Dermis blood vessel endothelial cell (primary cell): Measurements from ENCODE around the gene PROKR2. TPM values are rescaled to one million over a fixed set of nuclear protein-coding genes. Genes with fewer than 3 reads are reported as not detected.

Experiments used
- DNase-seq: peaks from one replicate; pipeline ENCODE4 v3.0.0; 2010
- total RNA-seq: library from RNA; depleted of rRNA; stranded (reverse); fragments of >200 nt; gene quantifications from 2 replicates; pipeline ENCODE4 v1.2.3, GENCODE V29; 2014

PROKR2 gene
- total RNA-seq, 1 donor from 2014 or later = not detected

DNA sequence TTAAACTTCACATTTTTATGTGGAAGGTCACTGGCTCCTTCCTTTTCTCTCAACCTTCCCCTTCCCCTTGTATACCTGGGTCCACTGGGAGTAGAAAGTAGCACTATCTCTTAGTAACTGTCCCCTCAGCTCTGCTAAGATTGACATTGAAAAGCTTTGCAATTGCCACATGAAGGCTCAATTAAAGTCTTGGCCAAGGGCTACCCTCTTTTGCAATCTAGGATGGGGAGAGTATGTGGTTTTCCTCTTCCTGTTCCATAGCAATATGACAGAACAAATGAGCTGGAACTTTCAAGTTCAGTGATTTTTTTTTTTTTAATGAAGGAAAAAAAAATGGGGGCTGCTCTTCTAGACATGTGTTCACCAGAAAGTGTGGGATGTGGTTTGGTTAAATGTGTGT lies 37.1 kb downstream of the PROKR2 start:
- no peak for DNase-seq

DNA sequence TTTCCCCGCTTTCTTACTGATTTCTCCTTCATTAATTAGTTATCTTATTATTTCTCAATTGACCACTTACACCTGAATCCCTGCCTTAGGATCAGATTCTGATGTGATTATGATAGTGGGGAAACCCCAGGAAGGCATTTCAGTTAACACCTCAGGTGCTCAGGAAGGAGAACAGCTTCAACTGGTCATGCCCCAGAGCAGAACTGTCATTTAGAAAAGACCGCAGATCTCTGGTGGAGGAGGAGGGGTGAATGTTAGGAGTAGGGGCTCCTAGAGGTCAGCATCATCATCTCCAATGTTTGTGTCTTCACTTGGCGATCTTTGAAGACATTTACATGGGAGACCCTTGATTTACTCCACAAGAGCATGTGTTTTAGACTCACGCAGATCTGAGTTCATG lies 44.5 kb downstream of the PROKR2 start:
- no peak for DNase-seq

DNA sequence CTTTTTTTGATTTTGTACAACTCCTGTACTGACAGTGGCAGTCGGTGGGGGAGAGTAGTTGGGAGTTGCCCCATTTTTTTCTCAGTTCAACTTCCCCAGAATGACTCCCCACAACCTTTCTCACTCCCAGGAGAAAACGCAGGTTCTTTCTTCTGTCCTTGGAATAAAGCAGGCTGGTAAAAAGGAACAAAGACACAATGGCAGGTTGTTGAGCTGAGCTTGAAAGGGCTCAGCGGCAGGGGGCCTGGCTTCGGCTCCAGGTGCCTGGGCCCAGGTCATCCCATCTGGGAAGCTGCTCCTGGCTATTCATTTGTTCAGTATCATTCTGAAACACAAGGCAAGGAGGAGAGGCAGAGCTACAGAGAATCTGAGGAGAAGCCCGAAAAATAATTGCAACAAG lies 46.2 kb downstream of the PROKR2 start:
- no peak for DNase-seq

DNA sequence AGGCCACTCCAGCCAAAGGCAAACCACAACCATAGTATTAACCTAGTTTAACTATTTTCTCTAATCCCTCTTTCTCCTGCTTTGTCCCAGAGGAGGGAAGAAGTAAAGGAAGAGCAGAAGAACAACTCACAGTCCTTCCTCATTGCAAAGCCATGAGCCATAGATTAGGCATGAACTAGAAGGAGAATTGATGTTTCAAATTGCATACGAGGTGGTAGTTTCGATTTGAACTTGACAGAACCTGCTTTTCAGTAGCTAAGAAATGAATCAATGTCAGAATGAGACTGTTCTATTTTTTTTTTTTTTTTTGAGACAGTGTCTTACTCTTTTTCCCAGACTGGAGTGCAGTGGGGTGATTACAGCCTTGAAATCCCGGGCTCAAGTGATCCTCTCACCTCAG lies 48.3 kb downstream of the PROKR2 start:
- DNase-seq = no peak

DNA sequence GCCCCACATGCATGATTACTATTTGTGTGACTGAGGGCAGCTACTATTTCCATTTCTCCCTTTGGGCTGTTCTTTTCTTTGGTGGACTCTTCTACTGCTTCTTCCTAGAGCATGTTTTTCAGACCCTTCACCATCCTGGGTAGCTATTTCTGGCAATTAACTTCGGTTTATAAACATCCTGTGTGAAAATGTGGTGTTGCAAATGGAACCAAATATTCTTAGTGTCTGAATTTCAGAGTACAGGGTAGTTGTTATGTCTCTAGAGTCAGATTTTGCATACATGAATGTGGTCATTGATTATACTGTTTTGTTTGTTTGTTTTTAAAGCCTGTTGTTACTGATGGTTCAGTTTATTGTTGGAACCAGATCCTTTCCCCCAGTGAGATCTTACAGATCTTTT lies 49.7 kb downstream of the PROKR2 start:
- no peak for DNase-seq

Other genes with a start within 250 kb of the PROKR2 start
- 57.3 and 75.4 TPM in 2 replicates for gene TMEM230, start 203.9 kb downstream of the PROKR2 start, total RNA-seq
- 131 and 240 TPM in 2 replicates for gene PCNA, start 197.0 kb downstream of the PROKR2 start, total RNA-seq
- gene CDS2, start 189.9 kb downstream of the PROKR2 start, total RNA-seq = 71.5 and 105 TPM in 2 replicates